Measurements from ENCODE around the gene TOPBP1. TPM values are rescaled to one million over a fixed set of nuclear protein-coding genes. Genes with fewer than 3 reads are reported as not detected.

TOPBP1 gene
- total and polyA plus RNA-seq, 9 of the 15 experiments (the other 6 are each of a cell fraction or from before 2014, with no cell fraction given): 16.6 to 77.6 (median 58.2) TPM

DNA sequence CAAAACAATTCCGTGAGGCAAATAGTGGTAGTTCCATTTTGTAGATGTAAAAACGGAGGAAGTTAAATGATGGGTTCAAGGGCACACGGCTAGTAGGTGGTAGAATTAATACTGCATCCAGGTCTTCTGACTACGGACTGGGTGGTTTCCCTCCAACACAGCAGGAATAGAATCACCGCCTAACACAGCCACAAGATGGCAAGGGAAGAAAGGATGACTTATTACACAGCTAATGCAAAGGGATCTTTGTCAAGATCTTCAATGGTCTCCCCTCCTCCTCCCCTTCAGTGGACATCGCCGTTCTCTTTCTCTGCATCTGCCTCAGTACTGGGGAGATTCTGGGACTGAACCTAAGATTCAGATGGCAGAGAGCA is 524 bp upstream of the TOPBP1 start (continued):
- TF ChIP-seq, protein P1, sequence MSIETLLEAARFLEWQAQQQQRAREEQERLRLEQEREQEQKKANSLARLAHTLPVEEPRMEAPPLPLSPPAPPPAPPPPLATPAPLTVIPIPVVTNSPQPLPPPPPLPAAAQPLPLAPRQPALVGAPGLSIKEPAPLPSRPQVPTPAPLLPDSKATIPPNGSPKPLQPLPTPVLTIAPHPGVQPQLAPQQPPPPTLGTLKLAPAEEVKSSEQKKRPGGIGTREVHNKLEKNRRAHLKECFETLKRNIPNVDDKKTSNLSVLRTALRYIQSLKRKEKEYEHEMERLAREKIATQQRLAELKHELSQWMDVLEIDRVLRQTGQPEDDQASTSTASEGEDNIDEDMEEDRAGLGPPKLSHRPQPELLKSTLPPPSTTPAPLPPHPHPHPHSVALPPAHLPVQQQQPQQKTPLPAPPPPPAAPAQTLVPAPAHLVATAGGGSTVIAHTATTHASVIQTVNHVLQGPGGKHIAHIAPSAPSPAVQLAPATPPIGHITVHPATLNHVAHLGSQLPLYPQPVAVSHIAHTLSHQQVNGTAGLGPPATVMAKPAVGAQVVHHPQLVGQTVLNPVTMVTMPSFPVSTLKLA (conservative IDR thresholded peaks at IDR 0.05): no peak
- TF ChIP-seq, protein P2, sequence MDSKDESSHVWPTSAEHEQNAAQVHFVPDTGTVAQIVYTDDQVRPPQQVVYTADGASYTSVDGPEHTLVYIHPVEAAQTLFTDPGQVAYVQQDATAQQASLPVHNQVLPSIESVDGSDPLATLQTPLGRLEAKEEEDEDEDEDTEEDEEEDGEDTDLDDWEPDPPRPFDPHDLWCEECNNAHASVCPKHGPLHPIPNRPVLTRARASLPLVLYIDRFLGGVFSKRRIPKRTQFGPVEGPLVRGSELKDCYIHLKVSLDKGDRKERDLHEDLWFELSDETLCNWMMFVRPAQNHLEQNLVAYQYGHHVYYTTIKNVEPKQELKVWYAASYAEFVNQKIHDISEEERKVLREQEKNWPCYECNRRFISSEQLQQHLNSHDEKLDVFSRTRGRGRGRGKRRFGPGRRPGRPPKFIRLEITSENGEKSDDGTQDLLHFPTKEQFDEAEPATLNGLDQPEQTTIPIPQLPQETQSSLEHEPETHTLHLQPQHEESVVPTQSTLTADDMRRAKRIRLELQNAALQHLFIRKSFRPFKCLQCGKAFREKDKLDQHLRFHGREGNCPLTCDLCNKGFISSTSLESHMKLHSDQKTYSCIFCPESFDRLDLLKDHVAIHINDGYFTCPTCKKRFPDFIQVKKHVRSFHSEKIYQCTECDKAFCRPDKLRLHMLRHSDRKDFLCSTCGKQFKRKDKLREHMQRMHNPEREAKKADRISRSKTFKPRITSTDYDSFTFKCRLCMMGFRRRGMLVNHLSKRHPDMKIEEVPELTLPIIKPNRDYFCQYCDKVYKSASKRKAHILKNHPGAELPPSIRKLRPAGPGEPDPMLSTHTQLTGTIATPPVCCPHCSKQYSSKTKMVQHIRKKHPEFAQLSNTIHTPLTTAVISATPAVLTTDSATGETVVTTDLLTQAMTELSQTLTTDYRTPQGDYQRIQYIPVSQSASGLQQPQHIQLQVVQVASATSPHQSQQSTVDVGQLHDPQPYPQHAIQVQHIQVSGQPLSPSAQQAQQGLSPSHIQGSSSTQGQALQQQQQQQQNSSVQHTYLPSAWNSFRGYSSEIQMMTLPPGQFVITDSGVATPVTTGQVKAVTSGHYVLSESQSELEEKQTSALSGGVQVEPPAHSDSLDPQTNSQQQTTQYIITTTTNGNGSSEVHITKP (IDR thresholded peaks at IDR 0.05; ENCODE audit: partially characterized antibody): peak; percentile 27
- TF ChIP-seq MEIS2 (IDR thresholded peaks at IDR 0.05; ENCODE audit: partially characterized antibody) (peak; percentile 18), GATA2 (CRISPR knock-in tag; IDR thresholded peaks at IDR 0.05) (0 out of 2 replicates have a peak, but pooled peaks have one; percentile 39)

DNA sequence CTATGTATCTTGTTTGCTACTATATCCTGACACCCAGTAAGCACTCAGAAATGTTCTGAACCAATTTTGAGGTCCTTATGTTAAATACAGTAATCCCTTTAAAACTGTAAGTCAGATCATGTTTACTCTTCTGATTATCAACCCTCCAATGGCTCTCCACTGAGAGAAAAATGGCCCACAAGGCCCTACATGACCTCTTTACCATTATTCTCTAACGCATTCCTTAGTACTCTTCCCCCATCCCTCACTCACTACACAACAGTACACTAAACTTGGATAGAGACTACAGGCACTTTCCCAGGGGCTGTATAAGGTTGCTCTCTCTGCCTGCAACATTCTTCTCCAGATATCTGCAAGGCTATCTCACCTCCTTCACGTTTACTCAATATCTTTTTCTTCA is 1.9 kb downstream of the TOPBP1 start:
- Histone ChIP-seq H3K36me3 (ENCODE audit: control insufficient read depth, insufficient read depth, low read length) (peaks cover 50% of the 10 kb centered on the region), H3K9ac (ENCODE audit: insufficient read depth in 1 of 2, low read depth in 2 of 2, low read length in 2 of 2) (no peak overlapping the region), H2AFZ (ENCODE audit: low read depth, low read length) (no peak overlapping the region), H3K9me3 (replicated peaks; ENCODE audit: control insufficient read depth, insufficient read depth, low read depth, low read length) (no peaks in the 10 kb centered on the region), H3K79me2 (ENCODE audit: control insufficient read depth, insufficient read depth, low read length) (peaks cover 46% of the 10 kb centered on the region), H3K27me3 (ENCODE audit: control insufficient read depth in 2 of 2, insufficient read depth in 2 of 2, low read length in 2 of 2) (no peaks in the 10 kb centered on the region), H3K4me2 (ENCODE audit: insufficient read depth, low read length) (peak overlapping the region; percentile 93; the same call in 1 of the 2 replicates), H3K4me3 (peak overlapping the region; percentile 99; the same call in 1 of the 2 replicates), H4K20me1 (replicated peaks; ENCODE audit: control insufficient read depth, insufficient read depth, low read length) (no peaks in the 10 kb centered on the region), H3K4me1 (replicated peaks in 1 of 2; ENCODE audit: control insufficient read depth in 2 of 2, insufficient read depth in 2 of 2, low read length in 2 of 2) (peaks cover 0 to 15% of the 10 kb centered on the region in 2 experiments; a peak in 2 of 5 replicates), H3K9me1 (ENCODE audit: control insufficient read depth, insufficient read depth, low read length) (no peaks in the 10 kb centered on the region), H3K27ac (ENCODE audit: extremely low read depth, low read depth, low read length) (no peak overlapping the region)
- 16% methylated on average over 2 of the region's 2 CpGs for WGBS (ENCODE audit: insufficient coverage, low coverage, missing lambda C conversion rate)
- ChIA-PET CTCF (ENCODE audit: low intra/inter-chr PET ratio) (no interaction called here), POLR2A (no interaction called here)
- no peak for DNase-seq (ENCODE audit: extremely low read depth in 1 of 4, low spot score in 3 of 4)
- in situ Hi-C loops (cut with MboI): loop anchor here (25.0 kb wide), 1 partner anchor 252 kb away; no protein-coding TSS in a partner anchor
- intact Hi-C loops (cut with micrococcal nuclease): loop anchor here (5.0 kb wide), 2 partner anchors 87 to 242 kb away; partner anchors contain the start of gene TF
- no peak for ATAC-seq
- no TSS peak for BruUV-seq (replicated peaks)
- FAIRE-seq: no peak
- TF ChIP-seq NR2C2 (CRISPR knock-in tag; IDR thresholded peaks at IDR 0.05) (no peak), NR2C2 (tag; IDR thresholded peaks at IDR 0.05) (no peak), ZNF24 (IDR thresholded peaks at IDR 0.05) (no peak), CBX1 (IDR thresholded peaks at IDR 0.05; ENCODE audit: low read depth) (no peak), POLR2H (tag; IDR thresholded peaks at IDR 0.05; ENCODE audit: low read depth) (no peak), ZNF282 (CRISPR knock-in tag; IDR thresholded peaks at IDR 0.05) (no peak), XRCC5 (IDR thresholded peaks at IDR 0.05; ENCODE audit: low read depth, low read length) (no peak), SMARCE1 (IDR thresholded peaks at IDR 0.05) (no peak)
- TF ChIP-seq, protein P3, sequence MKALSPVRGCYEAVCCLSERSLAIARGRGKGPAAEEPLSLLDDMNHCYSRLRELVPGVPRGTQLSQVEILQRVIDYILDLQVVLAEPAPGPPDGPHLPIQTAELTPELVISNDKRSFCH (CRISPR knock-in tag; IDR thresholded peaks at IDR 0.05): no peak
- TF ChIP-seq, protein P3 (tag; IDR thresholded peaks at IDR 0.05): no peak
- TF ChIP-seq, protein P4, sequence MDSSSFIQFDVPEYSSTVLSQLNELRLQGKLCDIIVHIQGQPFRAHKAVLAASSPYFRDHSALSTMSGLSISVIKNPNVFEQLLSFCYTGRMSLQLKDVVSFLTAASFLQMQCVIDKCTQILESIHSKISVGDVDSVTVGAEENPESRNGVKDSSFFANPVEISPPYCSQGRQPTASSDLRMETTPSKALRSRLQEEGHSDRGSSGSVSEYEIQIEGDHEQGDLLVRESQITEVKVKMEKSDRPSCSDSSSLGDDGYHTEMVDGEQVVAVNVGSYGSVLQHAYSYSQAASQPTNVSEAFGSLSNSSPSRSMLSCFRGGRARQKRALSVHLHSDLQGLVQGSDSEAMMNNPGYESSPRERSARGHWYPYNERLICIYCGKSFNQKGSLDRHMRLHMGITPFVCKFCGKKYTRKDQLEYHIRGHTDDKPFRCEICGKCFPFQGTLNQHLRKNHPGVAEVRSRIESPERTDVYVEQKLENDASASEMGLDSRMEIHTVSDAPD (CRISPR knock-in tag; IDR thresholded peaks at IDR 0.05): no peak
